NB4 (cell line): ENCODE results near the gene CTAGE9.

Source experiments
- CTCF ChIP-seq: IDR thresholded peaks from one replicate; pipeline ENCODE4 v1.5.1; 2012; ENCODE audit warnings: low read depth, low read length
- MAX ChIP-seq: IDR thresholded peaks from 2 replicates; pipeline ENCODE4 v1.6.1; 2011; ENCODE audit warnings: low read depth, low read length
- MYC ChIP-seq: IDR thresholded peaks from 2 replicates; pipeline ENCODE4 v1.6.1; 2011; ENCODE audit warnings: low read depth, low read length
- POLR2A ChIP-seq: IDR thresholded peaks from 2 replicates; pipeline ENCODE4 v1.6.1; 2011; ENCODE audit warnings: mild to moderate bottlenecking; ENCODE audit not compliant: insufficient read length; ENCODE audit errors: extremely low read depth

GRCh38 chr6:131724114-131724513 is 13.3 kb upstream of the CTAGE9 start:
- TF ChIP-seq POLR2A (no peak), CTCF (no peak), MAX (no peak), MYC (no peak)
